NB4 (cell line): ENCODE results near the gene DIO1.

ENCODE experiments used
- CTCF ChIP-seq: IDR thresholded peaks from one replicate; pipeline ENCODE4 v1.5.1; 2012; ENCODE audit warnings: low read depth, low read length
- MAX ChIP-seq: IDR thresholded peaks from 2 replicates; pipeline ENCODE4 v1.6.1; 2011; ENCODE audit warnings: low read depth, low read length
- POLR2A ChIP-seq: IDR thresholded peaks from 2 replicates; pipeline ENCODE4 v1.6.1; 2011; ENCODE audit warnings: mild to moderate bottlenecking; ENCODE audit not compliant: insufficient read length; ENCODE audit errors: extremely low read depth

GRCh38 chr1:53913352-53914033 lies 19.5 kb downstream of the DIO1 start:
- TF ChIP-seq CTCF: no peak
- no peak for TF ChIP-seq POLR2A
- TF ChIP-seq MAX: no peak
